Tibial nerve (tissue), 4 donors: ENCODE results near the gene MYO3B. TPM values are rescaled to one million over a fixed set of nuclear protein-coding genes. Genes with fewer than 3 reads are reported as not detected.

Experiments
- DNase-seq, 2 donors: peaks; one replicate each; pipeline ENCODE4 v3.0.0-alpha.2; 2019; ENCODE audit warnings: low spot score in 2 of 2
- H3K27ac ChIP-seq, 4 donors: fragments of 200-600 bp; sonication (generic) in 3 of 4; one replicate each; pipeline ENCODE4 v1.5.1; 2017 to 2019; ENCODE audit warnings: mild to moderate bottlenecking in 1 of 4
- H3K27me3 ChIP-seq, 2 donors: fragments of 200-600 bp; sonication (generic) in 1 of 2; one replicate each; pipeline versions ENCODE4 v1.5.1 to v1.6.0; 2017 to 2019
- H3K36me3 ChIP-seq, 3 donors: fragments of 200-600 bp; sonication (generic); one replicate each; pipeline ENCODE4 v1.5.1; 2018 to 2019
- H3K4me1 ChIP-seq, 4 donors: fragments of 200-600 bp; sonication (generic) in 3 of 4; one replicate each; pipeline ENCODE4 v1.5.1; 2017 to 2019
- H3K4me3 ChIP-seq, 4 donors: fragments of 200-600 bp; sonication (generic) in 3 of 4; one replicate each; pipeline ENCODE4 v1.5.1; 2017 to 2019; ENCODE audit warnings: mild to moderate bottlenecking in 1 of 4, moderate library complexity in 1 of 4
- H3K9me3 ChIP-seq, 4 donors: fragments of 200-600 bp; sonication (generic) in 3 of 4; one replicate each; pipeline ENCODE4 v1.5.1; 2017 to 2019
- CTCF ChIP-seq, 5 experiments: fragments of 200-600 bp in 3 of 5; fragments of 450-650 bp in 2 of 5; sonication (generic) in 3 of 5; IDR thresholded peaks; one replicate each; pipeline ENCODE4 v1.5.1; 2016 to 2019; ENCODE audit warnings: antibody characterized with exemption in 5 of 5, mild to moderate bottlenecking in 3 of 5, moderate library complexity in 2 of 5
- EP300 ChIP-seq, 2 donors: sonication (generic); formaldehyde crosslinking; IDR thresholded peaks; one replicate each; pipeline ENCODE4 v1.6.1; 2017; ENCODE audit warnings: antibody characterized with exemption in 2 of 2, mild to moderate bottlenecking in 1 of 2
- POLR2A ChIP-seq, 2 donors: fragments of 450-650 bp; IDR thresholded peaks; one replicate each; pipeline ENCODE4 v1.6.1; 2017; ENCODE audit warnings: antibody characterized with exemption in 2 of 2, mild to moderate bottlenecking in 2 of 2, moderate library complexity in 2 of 2
- WGBS, 2 donors: methylation state at CpG; one replicate each; pipeline ENCODE4 v1.1.5; 2018; 5-methylcytosine and 5-hydroxymethylcytosine counted together
- total RNA-seq, 4 donors: library from RNA; depleted of rRNA; stranded (reverse); fragments of >200 nt; gene quantifications; one replicate each; pipeline ENCODE4 v1.1.0, GENCODE V29; 2016

MYO3B gene
- total RNA-seq, 4 donors from 2014 or later, result 0.22 to 0.63 (median 0.39) TPM; not detected in 1

GRCh38 chr2:170229125-170229524, 51.2 kb downstream of the MYO3B start:
- Histone ChIP-seq H3K27me3 (no peaks in the 10 kb centered on the region), H3K4me3 (no peak overlapping the region)
- no peak for DNase-seq

GRCh38 chr2:170229744-170230143, 51.8 kb downstream of the MYO3B start:
- Histone ChIP-seq H3K36me3 (no peaks in the 10 kb centered on the region), H3K4me3 (no peak overlapping the region), H3K27me3 (no peaks in the 10 kb centered on the region), H3K27ac (no peak overlapping the region), H3K4me1 (no peaks in the 10 kb centered on the region), H3K9me3 (no peaks in the 10 kb centered on the region)
- WGBS, 2 donors, result 76 to 89% methylated on average over 2 of the region's 2 CpGs
- no peak for DNase-seq
- TF ChIP-seq CTCF (IDR thresholded peaks at IDR 0.05) (no peak), POLR2A (IDR thresholded peaks at IDR 0.05) (no peak)

More at GRCh38 chr2:170229125-170229524, 51.2 kb downstream of the MYO3B start:
- Histone ChIP-seq H3K9me3 (no peaks in the 10 kb centered on the region), H3K36me3 (no peaks in the 10 kb centered on the region), H3K4me1 (no peaks in the 10 kb centered on the region), H3K27ac (no peak overlapping the region)
- no peak for TF ChIP-seq EP300 (IDR thresholded peaks at IDR 0.05)
- no peak for TF ChIP-seq CTCF (IDR thresholded peaks at IDR 0.05)
- TF ChIP-seq POLR2A (IDR thresholded peaks at IDR 0.05), result no peak

GRCh38 chr2:170235860-170236679, 58.1 kb downstream of the MYO3B start:
- 32 to 35% methylated on average over 12 of the region's 12 CpGs for WGBS, 2 donors
- peak in 1 of 2 donors; percentile 66 for DNase-seq
- H3K27ac ChIP-seq, result peak overlapping the region in 1 of 4 donors; percentile 23

GRCh38 chr2:170236680-170237047, 58.7 kb downstream of the MYO3B start:
- 55 to 66% methylated on average over 2 of the region's 2 CpGs for WGBS, 2 donors
- no peaks in the 10 kb centered on the region for H3K27me3 ChIP-seq
- no peak overlapping the region for H3K4me3 ChIP-seq
- no peaks in the 10 kb centered on the region for H3K9me3 ChIP-seq
- H3K36me3 ChIP-seq, result no peaks in the 10 kb centered on the region
- H3K27ac ChIP-seq, result no peak overlapping the region
- DNase-seq, result no peak
- TF ChIP-seq EP300 (IDR thresholded peaks at IDR 0.05) (no peak), CTCF (IDR thresholded peaks at IDR 0.05) (no peak), POLR2A (IDR thresholded peaks at IDR 0.05) (no peak)
- H3K4me1 ChIP-seq, result peaks cover 0 to 28% (median 0%) of the 10 kb centered on the region in 4 donors

More at GRCh38 chr2:170235860-170236679, 58.1 kb downstream of the MYO3B start:
- TF ChIP-seq CTCF (IDR thresholded peaks at IDR 0.05) (peak; percentile 32 to 67 (median 41)), EP300 (IDR thresholded peaks at IDR 0.05) (no peak)
- Histone ChIP-seq H3K4me3 (no peak overlapping the region), H3K9me3 (no peaks in the 10 kb centered on the region), H3K36me3 (no peaks in the 10 kb centered on the region), H3K27me3 (no peaks in the 10 kb centered on the region), H3K4me1 (peaks cover 0 to 28% (median 0%) of the 10 kb centered on the region in 4 donors)

GRCh38 chr2:170237572-170238120, 59.7 kb downstream of the MYO3B start:
- H3K4me3 ChIP-seq, result no peak overlapping the region
- no peak overlapping the region for H3K27ac ChIP-seq
- peaks cover 0 to 28% (median 0%) of the 10 kb centered on the region in 4 donors for H3K4me1 ChIP-seq
- H3K36me3 ChIP-seq, result no peaks in the 10 kb centered on the region
- H3K27me3 ChIP-seq, result no peaks in the 10 kb centered on the region
- no peak for DNase-seq
- TF ChIP-seq EP300 (IDR thresholded peaks at IDR 0.05) (no peak), CTCF (IDR thresholded peaks at IDR 0.05) (no peak), POLR2A (IDR thresholded peaks at IDR 0.05) (no peak)
- WGBS, 2 donors, result 47 to 48% methylated on average over 4 of the region's 4 CpGs
- H3K9me3 ChIP-seq, result no peaks in the 10 kb centered on the region
